T-helper 1 cell treated with Interleukin-12 subunit alpha and Interleukin-12 subunit beta and Interleukin-4 antibody, amounts not matched to agents 30 ng/mL and 1 ng/mL, for 36 hours (primary cell): ENCODE results near the gene PEAK3. TPM values are rescaled to one million over a fixed set of nuclear protein-coding genes. Genes with fewer than 3 reads are reported as not detected.
"Not testable (repeated sequence)": the region's sequence is repeated elsewhere in the genome, so short reads cannot be mapped to it uniquely, and the experiment has no call there.

ENCODE experiments used
- intact Hi-C: fragments of 100-400 bp; cut with micrococcal nuclease; formaldehyde crosslinking; loops from one replicate; pipeline ENCODE4 v1.15.1; 2024
- total RNA-seq: library from RNA; stranded (reverse); gene quantifications from 2 replicates; pipeline ENCODE4 v1.2.3, GENCODE V29; 2022

PEAK3 gene
- total RNA-seq, 1 donor from 2014 or later, result 1.2 TPM

DNA sequence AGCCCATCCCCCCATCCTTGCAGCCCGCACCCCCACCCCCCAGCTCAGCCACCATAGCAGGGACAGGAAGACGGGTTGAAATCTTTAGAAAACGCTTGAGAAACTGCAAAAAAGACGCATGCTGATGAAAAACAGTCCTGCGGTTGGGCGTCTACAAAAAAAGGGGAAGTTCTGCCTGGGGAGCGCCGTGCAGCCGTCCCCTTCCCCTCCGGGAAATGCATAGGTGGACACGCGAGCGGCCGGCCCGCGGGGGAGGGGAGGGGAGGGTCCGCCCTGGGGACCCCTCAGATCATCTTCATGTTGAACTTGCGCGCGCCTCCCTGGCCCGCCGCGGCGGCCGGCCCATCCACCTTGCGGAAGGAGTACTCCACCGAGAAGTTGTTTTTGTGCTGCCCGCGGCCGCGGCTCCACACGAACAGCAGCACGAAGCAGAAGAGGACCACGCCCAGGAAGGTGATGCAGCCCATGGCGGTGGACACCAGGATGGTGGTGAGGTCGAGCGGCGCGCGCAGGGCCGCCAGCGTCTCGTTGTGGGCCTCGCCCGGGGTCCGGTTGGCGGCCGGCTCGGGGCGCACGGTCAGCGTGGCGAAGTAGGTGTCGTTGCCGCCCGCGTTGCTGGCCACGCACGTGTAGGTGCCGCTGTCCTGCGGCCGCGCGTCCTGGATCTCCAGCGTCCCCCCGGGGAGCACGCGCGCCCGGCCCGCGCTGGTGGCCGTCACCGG lies 7.9 kb upstream of the PEAK3 start:
- intact Hi-C loops, result loop anchor here (1.0 kb wide), 1 partner anchor 37 kb away; no protein-coding TSS in a partner anchor

DNA sequence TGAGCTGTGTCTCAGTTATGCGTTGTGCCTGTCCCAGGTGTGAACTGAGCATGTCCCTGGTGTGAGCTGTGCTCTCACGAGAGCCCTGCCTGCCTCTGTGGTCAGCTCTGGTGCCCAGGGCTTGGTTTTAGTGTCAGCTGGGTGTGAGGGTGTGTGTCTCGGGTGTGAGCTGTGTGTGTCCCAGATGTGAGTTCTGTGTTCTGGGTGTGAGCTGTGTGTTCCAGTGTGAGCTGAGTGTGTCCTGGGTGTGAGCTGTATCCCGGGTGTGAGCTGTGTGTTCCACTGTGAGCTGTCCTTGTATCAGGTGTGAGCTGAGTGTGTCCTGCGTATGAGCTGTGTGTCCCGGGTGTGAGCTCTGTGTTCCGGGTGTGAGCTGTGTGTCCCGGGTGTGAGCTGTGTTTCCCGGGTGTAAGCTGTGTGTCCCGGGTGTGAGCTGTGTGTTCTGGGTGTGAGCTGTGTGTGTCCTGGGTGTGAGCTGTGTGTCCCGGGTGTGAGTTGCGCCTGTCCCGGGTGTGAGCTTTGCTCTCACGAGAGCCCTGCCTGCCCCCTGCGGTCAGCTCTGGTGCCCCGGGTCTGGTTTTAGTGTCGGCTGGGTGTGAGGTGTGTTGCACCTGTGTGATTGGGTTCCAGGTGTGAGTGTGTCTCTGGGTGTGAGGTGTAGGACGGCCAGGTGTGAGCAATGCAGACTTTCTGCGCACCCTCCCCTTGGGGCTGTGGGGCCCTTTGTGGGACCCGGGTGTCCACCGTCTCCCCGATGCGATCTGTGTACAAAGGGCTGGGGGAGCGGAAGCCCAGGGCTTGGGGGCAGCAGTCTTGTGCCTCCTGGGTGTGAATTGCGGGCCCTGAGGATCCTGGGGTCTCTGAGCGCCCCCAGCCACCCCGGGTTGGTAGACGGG lies 7.1 kb upstream of the PEAK3 start:
- intact Hi-C loops, result loop anchor here (1.0 kb wide), 1 partner anchor 38 kb away; no protein-coding TSS in a partner anchor

DNA sequence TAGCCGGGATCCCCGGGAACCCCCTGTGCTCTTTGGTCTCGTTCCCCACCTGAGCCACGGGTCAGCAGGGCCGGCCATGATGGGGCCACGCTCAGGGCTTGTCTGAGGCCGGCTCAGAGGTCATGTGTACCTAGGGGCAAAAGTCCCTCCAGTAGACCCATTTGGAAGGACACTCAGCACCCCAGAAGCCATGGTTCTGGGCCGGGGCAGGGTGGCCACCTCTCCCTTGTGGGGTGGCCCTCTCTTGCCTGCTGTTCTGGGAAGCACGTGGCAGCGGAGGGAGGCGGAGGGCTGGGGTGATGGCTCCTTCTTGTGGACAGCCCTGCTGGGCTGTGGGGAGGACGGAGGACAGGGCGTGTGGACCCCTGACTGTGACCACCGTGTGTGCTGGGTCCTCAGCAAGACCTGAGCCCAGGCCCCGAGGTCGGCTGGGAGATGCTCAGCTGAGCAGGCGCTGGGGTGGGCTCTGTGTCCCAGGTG lies 6.4 kb upstream of the PEAK3 start:
- intact Hi-C loops, result no loop called here

DNA sequence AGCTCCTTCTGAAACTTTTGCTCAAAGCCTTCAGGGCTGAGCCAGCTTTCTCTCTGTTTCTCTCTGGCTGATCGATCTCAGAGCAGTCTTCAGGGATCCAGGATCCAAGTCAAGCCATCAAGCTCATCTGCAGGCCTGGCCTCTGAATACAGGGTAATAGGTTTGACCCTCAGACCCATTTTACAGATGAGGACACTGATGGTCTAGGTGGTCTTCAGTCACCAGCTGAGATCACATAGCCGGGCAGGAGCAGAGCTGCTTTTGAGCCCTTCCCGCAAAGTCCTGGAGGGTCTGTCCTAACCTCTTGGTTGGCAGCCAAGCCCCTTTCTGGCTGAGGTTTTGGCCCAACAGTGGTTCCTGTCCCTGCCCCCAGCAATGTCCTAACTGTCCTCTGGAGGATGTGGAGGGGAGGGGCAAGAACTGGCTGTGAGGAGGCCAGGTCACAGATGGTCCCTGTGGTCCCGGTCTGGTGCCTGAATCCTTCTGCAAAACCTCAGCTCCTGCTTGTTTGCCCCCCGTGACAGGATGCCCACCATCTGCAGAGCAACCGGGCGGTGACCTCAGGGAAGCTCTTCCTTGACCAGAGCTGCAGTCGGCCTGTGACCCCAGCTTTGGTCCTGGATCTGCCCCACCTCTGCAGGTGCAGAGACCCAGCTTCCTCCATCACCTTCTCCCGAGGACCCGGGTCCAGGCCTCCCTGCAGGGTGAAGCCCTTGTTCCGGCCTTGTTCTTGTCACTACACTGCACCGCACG lies 5.8 kb upstream of the PEAK3 start:
- intact Hi-C loops, result no loop called here

DNA sequence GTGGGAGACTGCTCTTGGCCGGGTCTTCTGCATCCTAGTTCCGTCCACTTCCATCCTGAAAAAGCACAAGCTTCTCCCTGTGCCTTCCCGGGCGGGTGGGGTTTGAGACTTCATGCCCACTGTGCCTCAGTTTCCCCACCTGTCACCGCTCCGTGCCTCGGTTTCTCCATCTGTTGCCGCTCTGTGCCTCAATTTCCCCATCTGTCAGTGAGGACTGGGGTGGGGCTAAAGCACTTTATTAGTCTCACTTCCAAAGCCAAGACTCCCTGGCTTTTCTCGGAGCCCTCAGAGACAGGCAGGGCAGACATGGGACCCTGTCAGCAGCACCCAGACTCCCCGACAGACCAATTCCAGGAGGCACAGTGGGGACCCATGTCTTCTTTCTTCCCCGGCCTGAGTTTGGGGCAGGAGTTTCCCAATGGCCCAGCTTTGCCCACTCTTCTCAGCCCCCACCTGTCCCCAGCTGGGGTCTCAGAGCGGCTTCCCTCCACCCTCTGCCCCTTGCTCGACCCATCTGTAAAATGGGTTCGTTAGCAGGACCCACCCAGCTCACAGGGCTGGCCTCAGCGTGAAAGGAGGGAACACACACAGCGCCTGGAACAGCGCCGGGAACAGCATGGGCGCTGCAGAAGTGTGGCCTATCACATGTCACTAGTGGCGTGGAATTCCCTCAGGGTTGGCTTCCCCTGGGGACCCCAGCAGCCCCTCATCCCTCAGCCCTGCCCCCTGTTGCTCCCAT lies 4.6 kb upstream of the PEAK3 start:
- intact Hi-C loops, result no loop called here

DNA sequence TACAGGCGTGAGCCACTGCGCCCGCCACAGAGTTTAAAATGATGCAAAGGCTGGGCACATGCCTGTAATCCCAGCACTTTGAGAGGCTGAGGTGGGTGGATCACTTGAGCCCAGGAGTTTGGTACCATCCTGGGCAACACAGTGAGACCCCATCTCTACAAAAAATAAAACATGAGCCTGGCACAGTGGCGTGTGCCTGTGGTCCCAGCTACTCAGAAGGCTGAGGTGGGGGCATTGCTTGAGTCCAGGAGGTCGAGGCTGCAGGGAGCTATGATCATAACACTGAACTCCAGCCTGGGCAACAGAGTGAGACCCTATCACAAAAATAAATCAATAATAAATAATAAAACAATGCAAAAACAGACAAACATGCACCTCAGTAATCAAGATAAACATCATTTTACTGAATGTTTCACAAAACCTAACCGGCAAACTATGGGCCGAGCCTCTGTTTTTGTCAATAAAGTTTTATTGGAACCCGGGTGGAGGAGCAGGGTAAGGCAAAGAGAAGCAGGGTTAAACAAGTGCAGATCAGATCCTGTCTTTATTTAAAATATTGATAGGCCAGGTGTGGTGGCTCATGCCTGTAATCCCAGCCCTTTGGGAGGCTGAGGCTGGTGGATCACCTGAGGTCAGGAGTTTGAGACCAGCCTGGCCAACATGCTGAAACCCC lies 2.0 kb upstream of the PEAK3 start:
- intact Hi-C loops, result no loop called here

DNA sequence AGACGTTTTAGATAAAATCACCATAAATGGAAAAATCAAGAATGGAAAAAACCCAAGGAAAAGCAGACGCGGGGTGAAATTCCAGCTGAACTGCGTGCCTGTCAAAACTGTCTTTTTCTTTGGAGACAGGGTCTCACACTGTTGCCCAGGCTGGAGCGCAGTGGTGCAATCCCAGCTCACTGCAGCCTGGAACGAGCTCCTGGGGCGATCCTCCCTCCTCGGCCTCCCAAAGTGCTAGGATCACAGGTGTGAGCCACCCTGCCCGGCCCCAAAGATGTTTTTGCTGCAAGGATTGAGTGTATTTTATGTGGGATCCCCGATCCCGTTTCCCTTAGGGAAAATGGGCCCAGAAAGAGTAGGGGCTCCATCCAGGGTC lies 875 bp upstream of the PEAK3 start:
- intact Hi-C loops, result no loop called here

DNA sequence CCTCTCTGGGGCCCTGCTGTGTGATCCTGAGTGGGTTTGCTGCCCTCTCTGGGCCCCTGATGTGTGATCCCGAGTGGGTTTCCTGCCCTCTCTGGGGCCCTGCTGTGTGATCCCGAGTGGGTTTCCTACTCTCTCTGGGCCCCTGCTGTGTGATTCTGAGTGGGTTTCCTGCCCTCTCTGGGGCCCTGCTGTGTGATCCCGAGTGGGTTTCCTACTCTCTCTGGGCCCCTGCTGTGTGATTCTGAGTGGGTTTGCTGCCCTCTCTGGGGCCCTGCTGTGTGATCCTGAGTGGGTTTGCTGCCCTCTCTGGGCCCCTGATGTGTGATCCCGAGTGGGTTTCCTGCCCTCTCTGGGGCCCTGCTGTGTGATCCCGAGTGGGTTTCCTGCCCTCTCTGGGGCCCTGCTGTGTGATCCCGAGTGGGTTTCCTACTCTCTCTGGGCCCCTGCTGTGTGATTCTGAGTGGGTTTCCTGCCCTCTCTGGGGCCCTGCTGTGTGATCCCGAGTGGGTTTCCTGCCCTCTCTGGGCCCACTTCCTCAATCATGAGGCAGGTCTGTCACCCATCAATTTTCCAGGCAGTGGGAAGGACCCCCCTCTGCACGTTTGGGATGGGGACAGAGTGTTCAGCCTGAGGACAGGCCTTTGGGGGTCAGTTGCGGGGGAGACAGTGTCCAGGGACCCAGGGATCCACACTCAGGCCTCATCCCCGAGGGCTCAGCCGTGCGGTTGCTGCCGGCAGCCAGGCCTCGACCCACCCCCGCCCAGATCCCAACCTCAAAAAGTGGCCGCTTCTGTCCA lies 512 bp downstream of the PEAK3 start:
- intact Hi-C loops, result not testable (repeated sequence)

DNA sequence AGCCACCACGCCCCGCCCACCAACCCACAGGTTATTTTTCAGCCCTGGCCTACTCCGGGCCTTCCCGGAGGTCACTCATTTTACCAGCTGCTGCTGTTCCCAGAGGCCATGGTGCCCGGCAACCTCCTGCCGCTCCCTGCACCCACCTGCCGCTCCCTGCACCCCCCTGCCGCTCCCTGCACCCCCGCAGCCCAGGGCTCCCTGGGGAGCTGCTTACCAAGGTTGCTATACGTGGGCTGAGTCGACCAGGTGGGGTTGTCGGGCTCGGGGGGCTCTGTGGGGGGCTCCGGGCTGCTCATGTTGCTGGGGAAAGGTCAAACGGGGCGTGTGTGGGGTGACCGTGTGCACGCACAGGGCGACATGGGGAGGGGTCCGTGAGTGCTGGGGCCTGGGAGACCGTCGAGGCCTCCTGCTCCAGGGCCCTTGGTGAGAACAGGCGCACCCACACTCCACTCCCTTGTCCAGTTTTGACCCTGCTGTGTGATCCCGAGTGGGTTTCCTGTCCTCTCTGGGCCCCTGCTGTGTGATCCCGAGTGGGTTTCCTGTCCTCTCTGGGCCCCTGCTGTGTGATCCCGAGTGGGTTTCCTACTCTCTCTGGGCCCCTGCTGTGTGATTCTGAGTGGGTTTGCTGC lies 1.2 kb downstream of the PEAK3 start:
- intact Hi-C loops, result no loop called here

DNA sequence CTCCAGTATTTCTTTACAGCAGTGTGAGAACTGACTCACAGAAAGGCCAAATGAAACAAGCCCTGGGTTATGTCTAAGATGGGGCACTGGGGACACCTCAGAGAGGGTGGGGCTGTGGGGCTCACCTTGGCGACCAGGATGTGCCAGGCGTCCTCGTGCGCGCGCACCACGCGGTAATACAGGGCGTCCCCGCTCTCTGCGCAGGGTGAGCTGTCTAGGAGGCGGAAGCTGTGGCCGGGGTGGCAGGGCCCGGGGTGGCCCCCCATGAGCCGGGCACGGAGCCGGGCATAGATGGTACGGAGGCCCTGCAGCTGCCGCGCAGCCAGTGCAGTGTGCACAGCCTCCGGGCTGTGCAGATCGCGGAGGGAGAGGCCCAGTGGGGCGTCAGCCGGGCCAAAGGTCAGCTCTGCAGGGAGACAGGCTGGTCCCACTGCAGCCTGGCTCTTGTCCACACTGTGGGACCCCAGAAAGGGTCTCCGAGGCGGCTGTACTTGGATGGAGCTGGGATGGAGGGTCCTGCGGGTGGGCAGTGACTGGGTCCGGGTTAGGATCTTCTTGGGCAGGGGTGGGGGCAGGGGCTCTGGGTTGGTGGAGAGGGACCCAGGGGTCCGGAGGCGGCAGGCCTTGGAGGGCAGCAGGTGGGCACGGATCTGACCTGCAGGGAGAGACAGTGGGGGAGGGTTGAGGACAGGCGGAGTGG lies 3.4 kb downstream of the PEAK3 start:
- intact Hi-C loops, result loop anchor here (10.0 kb wide), 1 partner anchor 336 kb away; no protein-coding TSS in a partner anchor

DNA sequence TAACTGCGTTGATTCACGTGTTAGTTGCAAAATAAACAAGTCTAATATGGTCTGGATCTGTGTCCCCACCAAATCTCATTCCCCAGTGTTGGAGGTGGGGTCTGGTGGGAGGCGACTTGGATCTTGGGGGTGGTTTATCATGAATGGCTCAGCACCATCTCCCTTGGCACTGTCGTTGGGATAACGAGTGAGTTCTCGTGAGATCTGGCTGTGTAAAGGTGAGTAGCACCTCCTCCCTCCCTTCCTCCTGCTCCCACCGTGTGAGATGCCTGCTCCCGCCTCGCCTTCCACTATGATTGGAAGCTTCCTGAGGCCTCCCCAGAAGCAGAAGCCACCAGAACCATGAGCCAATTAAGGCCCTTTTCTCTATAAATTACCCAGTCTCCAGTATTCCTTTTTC lies 4.8 kb downstream of the PEAK3 start:
- intact Hi-C loops, result loop anchor here (10.0 kb wide), 1 partner anchor 338 kb away; no protein-coding TSS in a partner anchor

DNA sequence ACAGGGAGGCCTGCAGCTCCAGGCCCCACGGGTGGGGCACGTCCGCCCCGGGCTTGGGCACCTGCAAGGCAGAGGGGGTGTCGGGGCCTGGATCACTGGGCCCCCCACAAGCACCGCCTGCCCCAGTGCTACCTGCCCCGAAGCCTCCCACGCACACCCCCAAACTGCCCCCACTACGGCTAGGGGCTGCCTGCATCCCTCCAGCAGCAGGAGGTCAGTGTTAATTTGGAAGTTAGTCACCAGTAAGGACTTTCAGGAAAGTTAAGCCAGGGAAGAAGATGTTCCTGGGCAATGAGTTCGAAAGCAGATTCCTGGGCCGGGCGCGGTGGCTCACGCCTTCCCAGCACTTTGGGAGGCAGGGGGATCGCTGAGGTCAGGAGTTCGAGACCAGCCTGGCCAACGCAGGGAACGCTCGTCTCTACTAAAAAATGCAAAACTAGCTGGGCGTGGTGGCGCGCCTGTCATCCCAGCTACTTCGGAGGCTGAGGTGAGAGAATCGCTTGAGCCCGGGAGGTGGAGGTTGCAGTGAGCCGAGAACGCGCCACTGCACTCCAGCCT lies 5.5 kb downstream of the PEAK3 start:
- intact Hi-C loops, result loop anchor here (10.0 kb wide), 1 partner anchor 338 kb away; no protein-coding TSS in a partner anchor

DNA sequence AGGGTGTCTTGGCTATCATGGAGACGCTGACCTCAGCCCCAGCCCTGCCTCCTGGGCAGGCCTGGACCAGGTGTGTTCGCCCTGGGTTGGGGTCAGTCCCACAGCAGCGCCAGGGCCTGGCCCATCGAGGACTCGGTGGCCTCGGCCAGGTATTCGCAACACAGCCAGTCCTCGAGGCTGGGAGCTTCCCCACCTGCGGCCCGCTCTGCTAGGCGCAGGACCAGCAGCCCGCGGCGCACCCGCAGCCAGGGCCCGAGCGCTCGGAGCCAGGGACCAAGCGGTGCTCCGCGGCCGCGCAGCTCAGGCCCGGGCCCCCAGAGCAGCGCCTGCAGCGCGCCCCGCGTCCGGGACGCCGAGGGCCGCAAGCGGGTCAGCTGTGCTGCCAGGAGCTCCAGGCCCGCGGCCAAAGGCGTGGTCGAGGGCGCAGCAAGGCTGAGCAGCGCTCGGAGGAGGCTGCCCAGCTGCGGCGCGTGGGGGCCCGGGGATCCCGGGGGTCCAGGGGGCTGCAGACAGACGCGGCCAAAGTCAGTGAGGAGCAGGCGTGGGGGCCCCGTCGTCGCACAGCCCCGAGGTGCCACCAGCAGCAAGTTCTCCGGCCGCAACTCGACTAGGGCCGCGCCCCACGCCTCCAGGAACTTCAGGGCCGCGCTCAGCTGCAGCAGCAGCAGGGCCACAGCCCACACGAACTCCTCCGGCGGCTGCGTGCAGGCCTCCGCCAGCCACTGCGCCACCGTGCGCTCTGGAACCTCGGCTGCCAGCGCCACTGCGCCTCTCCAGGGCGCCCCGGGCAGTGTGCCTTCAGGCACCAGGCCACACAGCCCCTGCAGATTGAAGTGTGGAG lies 6.2 kb downstream of the PEAK3 start:
- intact Hi-C loops, result loop anchor here (1.0 to 10.0 kb wide), 2 partner anchors 115 to 339 kb away; no protein-coding TSS in a partner anchor

DNA sequence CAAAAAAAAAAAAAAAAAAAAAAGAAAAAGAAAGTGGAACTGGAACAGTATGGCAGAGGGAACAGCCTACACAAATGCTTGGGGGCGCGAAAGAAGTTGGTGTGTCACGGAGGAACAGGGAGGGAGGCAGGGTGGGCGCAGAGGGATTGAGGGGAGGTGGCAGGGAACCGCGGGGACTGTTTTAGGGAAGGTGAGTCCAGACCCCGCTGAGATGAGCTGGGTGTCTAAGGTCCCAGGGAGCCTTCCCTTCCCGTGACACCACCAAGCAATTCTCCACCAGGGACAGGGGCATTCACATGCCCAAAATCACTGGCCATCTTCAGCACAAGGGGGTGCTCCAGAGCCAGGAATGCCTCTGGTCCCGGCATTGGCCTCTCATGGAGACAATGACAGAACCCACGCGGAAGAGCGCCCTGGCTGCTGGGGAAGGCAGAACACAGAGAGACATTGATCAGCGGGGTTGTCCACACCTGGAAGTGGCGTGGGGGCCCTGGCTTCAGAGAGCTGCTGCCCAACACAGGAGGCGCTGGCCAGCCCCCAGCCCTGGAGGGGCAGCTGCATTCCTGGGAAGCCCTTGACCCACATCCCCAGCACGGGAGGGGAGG lies 6.9 kb downstream of the PEAK3 start:
- intact Hi-C loops, result loop anchor here (1.0 to 10.0 kb wide), 3 partner anchors 52 to 340 kb away; partner anchors contain the start of genes LSM7 and SPPL2B

DNA sequence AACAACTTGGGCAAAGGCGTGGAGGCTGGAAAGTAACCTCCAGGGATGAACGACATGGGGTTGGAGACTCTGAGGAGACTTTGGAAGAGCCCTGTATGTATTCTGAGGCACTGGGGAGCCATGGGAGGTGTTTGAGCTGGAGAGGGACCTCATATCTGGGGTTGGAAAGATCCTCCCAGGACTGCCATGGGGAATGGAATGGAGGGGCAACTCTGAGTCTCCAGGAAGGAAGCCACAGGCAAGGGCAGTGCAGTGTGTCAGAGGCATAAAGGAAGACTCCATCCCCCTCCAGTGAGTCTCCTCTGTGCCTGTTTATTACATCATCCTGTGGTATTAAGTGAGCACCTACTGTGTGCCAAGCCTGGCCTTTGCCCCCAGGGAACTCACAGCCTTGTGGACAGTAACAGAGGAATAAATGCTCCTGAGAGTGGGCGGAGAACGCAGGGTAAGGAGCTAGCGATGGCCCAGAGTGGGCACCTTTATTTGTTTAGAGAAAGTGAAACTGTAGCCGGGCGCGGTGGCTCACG lies 7.7 kb downstream of the PEAK3 start:
- intact Hi-C loops, result loop anchor here (5.0 to 10.0 kb wide), 2 partner anchors 53 to 341 kb away; partner anchors contain the start of genes LSM7 and SPPL2B
